H1 (cell line): ENCODE data around the gene TAS2R41. TPM values are rescaled to one million over a fixed set of nuclear protein-coding genes. Genes with fewer than 3 reads are reported as not detected.

Experiments used
- CTCF ChIA-PET: fragments of 300-600 bp; sonication (Branson Sonifier 250); formaldehyde crosslinking; loops from one replicate; lab custom pipeline; 2021; ENCODE audit not compliant: partially characterized antibody; lab: Charles Lee
- POLR2A ChIA-PET: fragments of 300-600 bp; sonication (Branson Sonifier 250); formaldehyde crosslinking; loops from one replicate; lab custom pipeline; 2021; ENCODE audit warnings: inconsistent platforms; ENCODE audit not compliant: partially characterized antibody; lab: Charles Lee
- DNase-seq, 2 experiments: peaks; one replicate each; pipeline versions ENCODE4 v3.0.0 to v3.0.0-alpha.2; 2010 to 2022; ENCODE audit warnings: low spot score in 2 of 2, low read depth in 1 of 2, mixed read lengths in 1 of 2
- FAIRE-seq: peaks from 2 replicates; lab custom pipeline; 2011; peaks lifted over from hg19 to GRCh38; lab: Jason Lieb, UNC
- H2AFZ ChIP-seq: 2 replicates; pipeline ENCODE4 v1.8.1; 2012; ENCODE audit warnings: low read length, inconsistent platforms
- H2AK5ac ChIP-seq: 2 replicates; pipeline ENCODE4 v1.6.1; 2013; ENCODE audit warnings: low read depth, low read length
- H2BK120ac ChIP-seq: replicated peaks from 2 replicates; pipeline ENCODE3; 2013; ENCODE audit warnings: low read depth, low read length, inconsistent platforms
- H2BK12ac ChIP-seq: 2 replicates; pipeline ENCODE4 v1.6.1; 2013; ENCODE audit warnings: low read depth, low read length
- H2BK15ac ChIP-seq: 2 replicates; pipeline ENCODE4 v1.6.1; 2013; ENCODE audit warnings: low read length
- H2BK20ac ChIP-seq: 2 replicates; pipeline ENCODE4 v1.6.1; 2013; ENCODE audit warnings: low read length
- H2BK5ac ChIP-seq: 2 replicates; pipeline ENCODE4 v1.6.1; 2013; ENCODE audit warnings: low read depth, low read length
- H3K14ac ChIP-seq: 2 replicates; pipeline ENCODE4 v1.6.1; 2013; ENCODE audit warnings: inconsistent platforms; ENCODE audit not compliant: insufficient read length
- H3K18ac ChIP-seq: 2 replicates; pipeline ENCODE4 v1.6.1; 2013; ENCODE audit warnings: low read length; ENCODE audit errors: extremely low read depth
- H3K23ac ChIP-seq: 2 replicates; pipeline ENCODE4 v1.6.1; 2013; ENCODE audit warnings: inconsistent platforms; ENCODE audit not compliant: insufficient read length
- H3K23me2 ChIP-seq: 2 replicates; pipeline ENCODE4 v1.6.1; 2013; ENCODE audit warnings: low read depth, low read length
- H3K27ac ChIP-seq: 2 replicates; pipeline ENCODE4 v1.6.1; 2011; ENCODE audit warnings: low read depth, low read length, inconsistent platforms
- H3K27me3 ChIP-seq, 4 experiments: replicated peaks in 1 of 4; 1 replicate in 1 of 4; 2 replicates in 3 of 4; pipeline versions ENCODE4 v1.6.1 to v1.8.1; 2011 to 2013; ENCODE audit warnings: low read length in 3 of 4, mild to moderate bottlenecking in 3 of 4, inconsistent platforms in 2 of 4, mixed read lengths in 2 of 4, moderate library complexity in 1 of 4; ENCODE audit not compliant: control insufficient read depth in 3 of 4, insufficient read depth in 3 of 4; ENCODE audit errors: extremely low read depth in 1 of 4
- H3K36me3 ChIP-seq, 4 experiments: 2 replicates each; pipeline versions ENCODE4 v1.6.1 to v1.8.1; 2011 to 2013; ENCODE audit warnings: mild to moderate bottlenecking in 4 of 4, low read length in 3 of 4, moderate library complexity in 2 of 4, control low read depth in 1 of 4, inconsistent platforms in 1 of 4; ENCODE audit not compliant: insufficient read depth in 4 of 4, control insufficient read depth in 2 of 4
- H3K4ac ChIP-seq: replicated peaks from 2 replicates; pipeline ENCODE3; 2013; ENCODE audit warnings: low read length, low read depth, mixed read lengths, inconsistent platforms; ENCODE audit not compliant: insufficient read length
- H3K4me1 ChIP-seq, 4 experiments: replicated peaks in 1 of 4; 1 replicate in 1 of 4; 2 replicates in 3 of 4; pipeline versions ENCODE4 v1.6.1 to v1.8.1; 2011 to 2013; ENCODE audit warnings: low read length in 3 of 4, inconsistent platforms in 2 of 4, mixed read lengths in 1 of 4; ENCODE audit not compliant: insufficient read depth in 4 of 4, control insufficient read depth in 3 of 4
- H3K4me2 ChIP-seq, 2 experiments: 2 replicates each; pipeline versions ENCODE4 v1.6.1 to v1.8.1; 2011 to 2013; ENCODE audit warnings: low read depth in 2 of 2, low read length in 2 of 2, control low read depth in 1 of 2, inconsistent platforms in 1 of 2, mild to moderate bottlenecking in 1 of 2; ENCODE audit not compliant: insufficient read depth in 1 of 2
- H3K4me3 ChIP-seq, 4 experiments: fragments of 200-600, 300-600 bp in 1 of 4; sonication (generic), shearing (Covaris generic), sonication (Bioruptor Twin) in 1 of 4; 2 replicates each; pipeline versions ENCODE4 v1.5.1 to v1.8.1; 2011 to 2016; ENCODE audit warnings: low read length in 4 of 4, low read depth in 3 of 4, control low read depth in 2 of 4, inconsistent platforms in 2 of 4, mild to moderate bottlenecking in 2 of 4, mixed read lengths in 1 of 4, moderate library complexity in 1 of 4; ENCODE audit not compliant: insufficient read depth in 2 of 4; ENCODE audit errors: extremely low read depth in 1 of 4
- H3K56ac ChIP-seq: replicated peaks from 2 replicates; pipeline ENCODE3; 2013; ENCODE audit warnings: low read depth, mild to moderate bottlenecking, mixed read lengths, low read length, inconsistent platforms; ENCODE audit not compliant: insufficient read length
- H3K79me1 ChIP-seq: 2 replicates; pipeline ENCODE4 v1.6.1; 2013; ENCODE audit warnings: low read depth, low read length, control low read depth
- H3K79me2 ChIP-seq, 2 experiments: 2 replicates each; pipeline versions ENCODE4 v1.6.1 to v1.8.1; 2012 to 2013; ENCODE audit warnings: low read length in 2 of 2, mild to moderate bottlenecking in 2 of 2, inconsistent platforms in 1 of 2; ENCODE audit not compliant: insufficient read depth in 2 of 2, control insufficient read depth in 1 of 2
- H3K9ac ChIP-seq, 4 experiments: replicated peaks in 1 of 4; 1 replicate in 1 of 4; 2 replicates in 3 of 4; pipeline versions ENCODE4 v1.6.1 to v1.8.1; 2011 to 2013; ENCODE audit warnings: low read depth in 3 of 4, low read length in 3 of 4, control low read depth in 2 of 4, mild to moderate bottlenecking in 2 of 4, moderate library complexity in 2 of 4, inconsistent platforms in 1 of 4; ENCODE audit errors: extremely low read depth in 1 of 4
- H3K9me3 ChIP-seq, 2 experiments: 2 replicates each; pipeline versions ENCODE4 v1.6.1 to v1.8.1; 2012 to 2013; ENCODE audit warnings: mild to moderate bottlenecking in 2 of 2, moderate library complexity in 2 of 2, control low read depth in 1 of 2, inconsistent platforms in 1 of 2, low read depth in 1 of 2, low read length in 1 of 2, mixed read lengths in 1 of 2; ENCODE audit not compliant: insufficient read depth in 2 of 2
- H4K20me1 ChIP-seq, 2 experiments: replicated peaks in 1 of 2; 2 replicates each; pipeline versions ENCODE3 to v1.8.1; 2011 to 2013; ENCODE audit warnings: inconsistent platforms in 2 of 2, low read length in 2 of 2, mild to moderate bottlenecking in 1 of 2; ENCODE audit not compliant: insufficient read depth in 2 of 2, control insufficient read depth in 1 of 2
- H4K5ac ChIP-seq: 2 replicates; pipeline ENCODE4 v1.6.1; 2013; ENCODE audit warnings: low read length, low read depth, mixed read lengths, inconsistent platforms; ENCODE audit not compliant: insufficient read length
- H4K8ac ChIP-seq: 2 replicates; pipeline ENCODE4 v1.8.0; 2013; ENCODE audit warnings: mild to moderate bottlenecking, moderate library complexity, low read length, inconsistent platforms; ENCODE audit not compliant: insufficient read depth; ENCODE audit errors: extremely low read depth
- H4K91ac ChIP-seq: replicated peaks from 2 replicates; pipeline ENCODE3; 2013; ENCODE audit warnings: low read length, mixed read lengths, inconsistent platforms; ENCODE audit not compliant: insufficient read length
- BCL11A ChIP-seq, 2 experiments: IDR thresholded peaks; one replicate each; pipeline ENCODE4 v1.6.1; 2011; ENCODE audit warnings: low read depth in 2 of 2, low read length in 2 of 2, mild to moderate bottlenecking in 2 of 2
- CBX8 ChIP-seq: fragments of 300-800, 300-1000 bp; sonication (generic); IDR thresholded peaks from 2 replicates; pipeline ENCODE4 v1.7.1; 2016; ENCODE audit warnings: low read depth, low read length, borderline replicate concordance
- CTBP2 ChIP-seq: IDR thresholded peaks from 2 replicates; pipeline ENCODE4 v1.7.0; 2011; ENCODE audit warnings: borderline replicate concordance, mild to moderate bottlenecking, moderate library complexity, mixed read lengths, low read length; ENCODE audit not compliant: insufficient read depth, insufficient read length
- EP300 ChIP-seq, 2 experiments: IDR thresholded peaks; 1 replicate in 1 of 2; 2 replicates in 1 of 2; pipeline ENCODE4 v1.6.1; 2011 to 2012; ENCODE audit warnings: low read depth in 2 of 2, low read length in 2 of 2, mild to moderate bottlenecking in 2 of 2, borderline replicate concordance in 1 of 2, inconsistent platforms in 1 of 2, moderate library complexity in 1 of 2
- GABPA ChIP-seq: IDR thresholded peaks from 2 replicates; pipeline ENCODE4 v1.6.1; 2011; ENCODE audit warnings: mild to moderate bottlenecking, low read length, moderate library complexity, borderline replicate concordance; ENCODE audit not compliant: insufficient read depth
- HDAC6 ChIP-seq: IDR thresholded peaks from one replicate; pipeline ENCODE4 v1.7.1; 2012; ENCODE audit warnings: low read depth, mild to moderate bottlenecking, inconsistent platforms, low read length, moderate library complexity
- MAFK ChIP-seq: IDR thresholded peaks from 2 replicates; pipeline ENCODE4 v1.6.1; 2012; ENCODE audit warnings: low read depth, mild to moderate bottlenecking, improper control_type of control experiment, low read length
- RBBP5 ChIP-seq: IDR thresholded peaks from 2 replicates; pipeline ENCODE4 v1.7.1; 2012; ENCODE audit warnings: low read depth, mild to moderate bottlenecking, inconsistent platforms, low read length, moderate library complexity, borderline replicate concordance
- RNF2 ChIP-seq: fragments of 200-900, 300-1000 bp; sonication (generic); IDR thresholded peaks from 2 replicates; pipeline ENCODE4 v1.7.1; 2016; ENCODE audit warnings: borderline replicate concordance, low read depth, mild to moderate bottlenecking, antibody characterized with exemption, low read length; ENCODE audit not compliant: poor library complexity, severe bottlenecking; ENCODE audit errors: missing control alignments
- SIX5 ChIP-seq: IDR thresholded peaks from 2 replicates; pipeline ENCODE4 v1.6.1; 2011; ENCODE audit warnings: mild to moderate bottlenecking, low read depth, low read length
- SUZ12 ChIP-seq: fragments of 200-600 bp; sonication (generic); IDR thresholded peaks from 2 replicates; pipeline ENCODE4 v1.6.1; 2012; ENCODE audit warnings: mild to moderate bottlenecking, inconsistent platforms, low read length, moderate library complexity, mixed read lengths
- YY1 ChIP-seq: IDR thresholded peaks from 2 replicates; pipeline ENCODE4 v1.6.1; 2011; ENCODE audit warnings: low read depth, mild to moderate bottlenecking, low read length
- WGBS, 2 experiments: shearing (Covaris generic) in 1 of 2; methylation state at CpG; one replicate each; pipeline versions ENCODE4 v1.1.6 to v1.1.7; 2013 to 2015; ENCODE audit warnings: low lambda C conversion rate in 2 of 2, mixed read lengths in 2 of 2, inconsistent platforms in 1 of 2, low coverage in 1 of 2, missing lambda C conversion rate in 1 of 2; ENCODE audit not compliant: insufficient replicate concordance in 2 of 2, insufficient coverage in 1 of 2, insufficient read length in 1 of 2; ENCODE audit errors: extremely low coverage in 1 of 2, missing lambda C conversion rate in 1 of 2; 5-methylcytosine and 5-hydroxymethylcytosine counted together
- polyA plus RNA-seq, 7 experiments: library from polyadenylated mRNA; depleted of rRNA in 3 of 7; stranded (reverse) in 5 of 7; unstranded in 2 of 7; fragments of >200 nt in 5 of 7; fragments of 200-250 nt in 2 of 7; gene quantifications; 1 replicate in 5 of 7; 2 replicates in 1 of 7; 4 replicates in 1 of 7; pipeline versions ENCODE4 v1.2.1 to v1.2.3, GENCODE V29; 2011 to 2013; ENCODE audit warnings: missing spikeins in 2 of 7, mixed read lengths in 2 of 7
- total RNA-seq: library from RNA; stranded (reverse); fragmentation: NEBNext Ultra II Directional; extraction: Animal tissue kit (Norgen Biotek cat#: 25700); gene quantifications from 2 replicates; pipeline ENCODE4 v1.2.1, GENCODE V29; 2021
- TF ChIP-seq, protein P1 (sequence below): IDR thresholded peaks from 2 replicates; pipeline ENCODE4 v1.6.1; 2011; ENCODE audit warnings: low read depth, mild to moderate bottlenecking, low read length; ENCODE audit not compliant: insufficient read depth

The TAS2R41 gene
- total and polyA plus RNA-seq, 2 of the 8 experiments (the other 6 are each of a cell fraction or from before 2014, with no cell fraction given): 0.12 TPM; not detected in 1

DNA sequence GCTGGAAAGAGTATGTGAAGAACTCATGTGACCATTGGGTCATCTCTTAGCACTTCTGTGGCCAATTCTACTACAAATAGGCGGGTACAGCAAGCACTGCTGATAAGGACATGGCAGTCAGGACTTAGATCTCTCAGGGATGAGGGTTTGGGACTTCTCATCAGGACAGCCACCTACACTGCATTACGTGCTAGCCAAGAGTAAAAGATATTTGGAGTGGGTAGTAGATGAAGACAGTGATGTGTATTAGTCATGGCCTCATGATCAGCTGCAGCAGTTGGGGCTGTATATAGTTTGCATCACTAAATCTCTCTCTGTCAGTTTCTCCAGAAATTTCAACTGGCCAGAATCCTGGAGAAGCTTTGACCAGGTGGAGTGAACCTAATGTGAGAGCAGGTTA lies 25.2 kb upstream of the TAS2R41 start:
- Histone ChIP-seq H3K23me2 (no peaks in the 10 kb centered on the region), H3K79me2 (no peaks in the 10 kb centered on the region), H4K20me1 (no peaks in the 10 kb centered on the region), H2AK5ac (no peak overlapping the region), H4K8ac (no peak overlapping the region), H3K9ac (no peak overlapping the region), H4K5ac (no peak overlapping the region), H4K91ac (no peak overlapping the region), H2BK5ac (no peak overlapping the region), H2BK12ac (no peak overlapping the region), H3K79me1 (no peaks in the 10 kb centered on the region), H3K4me1 (peaks cover 0 to 2% (median 0%) of the 10 kb centered on the region in 4 experiments; a peak in 1 of 7 replicates), H3K27me3 (no peaks in the 10 kb centered on the region), H3K27ac (no peak overlapping the region), H2BK120ac (no peak overlapping the region), H3K14ac (no peak overlapping the region), H2BK20ac (no peak overlapping the region), H3K9me3 (no peaks in the 10 kb centered on the region), H3K36me3 (no peaks in the 10 kb centered on the region), H3K23ac (no peak overlapping the region), H3K4me2 (no peak overlapping the region), H3K18ac (no peak overlapping the region), H3K4ac (no peak overlapping the region), H2BK15ac (no peak overlapping the region), H2AFZ (no peak overlapping the region), H3K4me3 (no peak overlapping the region), H3K56ac (no peak overlapping the region)
- CTCF ChIA-PET: interaction anchor here (0.7 to 0.8 kb wide), 2 partner anchors 13 to 285 kb away, joined by 3 read pairs; no protein-coding TSS in a partner anchor
- WGBS, 2 experiments: 86% methylated on average over 2 of the region's 2 CpGs; no CpG with 5 or more reads in 1 of the 2 experiments
- no peak for DNase-seq
- POLR2A ChIA-PET: no interaction called here
- FAIRE-seq: no peak
- TF ChIP-seq RNF2 (no peak), EP300 (IDR thresholded peaks at IDR 0.05; ENCODE audit: borderline replicate concordance in 1 of 2, low read depth in 2 of 2, low read length in 2 of 2) (no peak), CTBP2 (no peak), YY1 (no peak), RBBP5 (no peak), GABPA (no peak), MAFK (no peak), SIX5 (no peak), SUZ12 (no peak), CBX8 (no peak), BCL11A (IDR thresholded peaks at IDR 0.05; ENCODE audit: low read depth in 2 of 2, low read length in 2 of 2) (no peak), HDAC6 (no peak)
- TF ChIP-seq, protein P1, sequence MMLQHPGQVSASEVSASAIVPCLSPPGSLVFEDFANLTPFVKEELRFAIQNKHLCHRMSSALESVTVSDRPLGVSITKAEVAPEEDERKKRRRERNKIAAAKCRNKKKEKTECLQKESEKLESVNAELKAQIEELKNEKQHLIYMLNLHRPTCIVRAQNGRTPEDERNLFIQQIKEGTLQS: no peak
